Left forelimb (tissue), 1 donor: ENCODE data around the gene TENM3.

ENCODE experiments used
- DNase-seq: peaks from one replicate; pipeline ENCODE4 v3.0.0-alpha.2; 2018; ENCODE audit warnings: low spot score

Gene TENM3

GRCh38 chr4:182567119-182567518 is 323.9 kb downstream of the TENM3 start:
- no peak for DNase-seq

GRCh38 chr4:182569561-182569960 is 326.4 kb downstream of the TENM3 start:
- no peak for DNase-seq

GRCh38 chr4:182574706-182575105 is 331.5 kb downstream of the TENM3 start:
- no peak for DNase-seq

GRCh38 chr4:182575225-182575624 is 332.0 kb downstream of the TENM3 start:
- no peak for DNase-seq

GRCh38 chr4:182576601-182577289 is 333.5 kb downstream of the TENM3 start:
- DNase-seq, result no peak

- DNase-seq, result no peak
Measured at GRCh38 chr4:182577411-182577810, 334.2 kb downstream of the TENM3 start.

GRCh38 chr4:182578402-182578801 is 335.2 kb downstream of the TENM3 start:
- DNase-seq, result no peak

- DNase-seq, result no peak
Measured at GRCh38 chr4:182582245-182582644, 339.0 kb downstream of the TENM3 start.

- DNase-seq, result no peak
Measured at GRCh38 chr4:182583703-182584415, 340.7 kb downstream of the TENM3 start.

GRCh38 chr4:182585321-182585720 is 342.1 kb downstream of the TENM3 start:
- DNase-seq, result no peak

- DNase-seq, result no peak
Measured at GRCh38 chr4:182589100-182589499, 345.9 kb downstream of the TENM3 start.

- DNase-seq, result no peak
Measured at GRCh38 chr4:182593402-182593801, 350.2 kb downstream of the TENM3 start.

- no peak for DNase-seq
Measured at GRCh38 chr4:182593864-182594263, 350.7 kb downstream of the TENM3 start.

- DNase-seq, result no peak
Measured at GRCh38 chr4:182600093-182600492, 356.9 kb downstream of the TENM3 start.

GRCh38 chr4:182600856-182601255 is 357.7 kb downstream of the TENM3 start:
- DNase-seq, result no peak

- DNase-seq, result no peak
Measured at GRCh38 chr4:182604161-182604622, 361.0 kb downstream of the TENM3 start.

GRCh38 chr4:182604953-182605352 is 361.8 kb downstream of the TENM3 start:
- no peak for DNase-seq

- no peak for DNase-seq
Measured at GRCh38 chr4:182608525-182608924, 365.3 kb downstream of the TENM3 start.

GRCh38 chr4:182616476-182616875 is 373.3 kb downstream of the TENM3 start:
- no peak for DNase-seq

- no peak for DNase-seq
Measured at GRCh38 chr4:182619660-182620059, 376.5 kb downstream of the TENM3 start.

GRCh38 chr4:182620111-182620980 is 377.1 kb downstream of the TENM3 start:
- DNase-seq, result no peak

GRCh38 chr4:182624281-182624680 is 381.1 kb downstream of the TENM3 start:
- DNase-seq, result no peak

- no peak for DNase-seq
Measured at GRCh38 chr4:182625193-182625592, 382.0 kb downstream of the TENM3 start.
